Ascending aorta (tissue), 2 donors: ENCODE data around the gene PGGHG. TPM values are rescaled to one million over a fixed set of nuclear protein-coding genes. Genes with fewer than 3 reads are reported as not detected.

Experiments
- DNase-seq, 2 donors: peaks; one replicate each; pipeline ENCODE4 v3.0.0-alpha.2; 2019; ENCODE audit warnings: low spot score in 2 of 2
- H3K27ac ChIP-seq, 2 donors: fragments of 200-600 bp; sonication (generic); one replicate each; pipeline ENCODE4 v1.5.1; 2016 to 2017; ENCODE audit warnings: mild to moderate bottlenecking in 1 of 2
- H3K27me3 ChIP-seq: fragments of 200-600 bp; sonication (generic); one replicate; pipeline ENCODE4 v1.5.1; 2017
- H3K36me3 ChIP-seq, 2 donors: fragments of 200-600 bp; sonication (generic); one replicate each; pipeline ENCODE4 v1.5.1; 2016
- H3K4me1 ChIP-seq, 2 donors: fragments of 200-600 bp; sonication (generic); one replicate each; pipeline ENCODE4 v1.5.1; 2016 to 2017; ENCODE audit warnings: mild to moderate bottlenecking in 1 of 2
- H3K4me3 ChIP-seq, 2 donors: fragments of 200-600 bp; sonication (generic); one replicate each; pipeline ENCODE4 v1.5.1; 2016 to 2017; ENCODE audit warnings: mild to moderate bottlenecking in 1 of 2
- H3K9me3 ChIP-seq, 2 donors: fragments of 200-600 bp; sonication (generic); one replicate each; pipeline ENCODE4 v1.5.1; 2016
- CTCF ChIP-seq, 3 experiments: fragments of 200-600 bp in 2 of 3; fragments of 450-650 bp in 1 of 3; sonication (generic) in 2 of 3; IDR thresholded peaks; one replicate each; pipeline ENCODE4 v1.5.1; 2016 to 2019; ENCODE audit warnings: antibody characterized with exemption in 3 of 3, mild to moderate bottlenecking in 1 of 3, moderate library complexity in 1 of 3
- intact Hi-C: fragments of 100-400 bp; cut with DNase I; formaldehyde crosslinking; loops from one replicate; pipeline ENCODE4 v1.15.1; 2023
- total RNA-seq: library from RNA; depleted of rRNA; stranded (reverse); fragments of >200 nt; gene quantifications from one replicate; pipeline ENCODE4 v1.1.0, GENCODE V29; 2016

Gene PGGHG
- total RNA-seq, 1 donor from 2014 or later = 155 TPM

GRCh38 chr11:278001-278951 is 10.7 kb upstream of the PGGHG start, which contains the start of gene NLRP6:
NLRP6 (plus strand) TSS chr11:278407; CDS start chr11:278570, 163 bp downstream.
- peaks cover 23% of the 10 kb centered on the region for H3K27me3 ChIP-seq
- no peak within 1 kb of the TSS for H3K27ac ChIP-seq
- DNase-seq = peak in 1 of 2 donors; percentile 59
- no peaks in the 10 kb centered on the region for H3K36me3 ChIP-seq
- no peak for TF ChIP-seq CTCF (IDR thresholded peaks at IDR 0.05)
- peaks cover 0 to 4% of the 10 kb centered on the region in 2 donors for H3K9me3 ChIP-seq
- H3K4me1 ChIP-seq = no peaks in the 10 kb centered on the region
- H3K4me3 ChIP-seq = peak within 1 kb of the TSS; percentile 29 to 53
- intact Hi-C loops = no loop called here

GRCh38 chr11:279040-279965 is 9.6 kb upstream of the PGGHG start:
- peak in 1 of 2 donors; percentile 60 for DNase-seq
- H3K4me3 ChIP-seq = peak overlapping the region; percentile 29 to 53
- H3K27ac ChIP-seq = no peak overlapping the region
- H3K36me3 ChIP-seq = no peaks in the 10 kb centered on the region
- peaks cover 0 to 4% of the 10 kb centered on the region in 2 donors for H3K9me3 ChIP-seq
- TF ChIP-seq CTCF (IDR thresholded peaks at IDR 0.05) = no peak
- H3K4me1 ChIP-seq = no peaks in the 10 kb centered on the region
- intact Hi-C loops = no loop called here
- peaks cover 23% of the 10 kb centered on the region for H3K27me3 ChIP-seq

- DNase-seq = peak in 1 of 2 donors; percentile 63
- peaks cover 0 to 4% of the 10 kb centered on the region in 2 donors for H3K9me3 ChIP-seq
- H3K27me3 ChIP-seq = peaks cover 23% of the 10 kb centered on the region
- H3K4me3 ChIP-seq = peak overlapping the region; percentile 29 to 53
- H3K27ac ChIP-seq = no peak overlapping the region
- H3K36me3 ChIP-seq = no peaks in the 10 kb centered on the region
- no peaks in the 10 kb centered on the region for H3K4me1 ChIP-seq
- intact Hi-C loops = no loop called here
- no peak for TF ChIP-seq CTCF (IDR thresholded peaks at IDR 0.05)
Observed at GRCh38 chr11:279966-280705, 8.8 kb upstream of the PGGHG start.

GRCh38 chr11:280706-281485 is 8.0 kb upstream of the PGGHG start:
- no peak for TF ChIP-seq CTCF (IDR thresholded peaks at IDR 0.05)
- intact Hi-C loops = no loop called here
- Histone ChIP-seq H3K36me3 (no peaks in the 10 kb centered on the region), H3K4me1 (no peaks in the 10 kb centered on the region), H3K27ac (no peak overlapping the region), H3K4me3 (peak overlapping the region in 1 of 2 donors; percentile 53), H3K27me3 (peaks cover 23% of the 10 kb centered on the region), H3K9me3 (peaks cover 0 to 1% of the 10 kb centered on the region in 2 donors)
- peak in 1 of 2 donors; percentile 63 for DNase-seq
